Activated B cell treated with CpG ODN at 0.5 μM for 24 hours (primary cell): ENCODE measurements around the gene QTRT2. TPM values are rescaled to one million over a fixed set of nuclear protein-coding genes. Genes with fewer than 3 reads are reported as not detected.

Experiments used
- ATAC-seq: fragments of 200-7000 bp; cut with Tn5 transposase; one replicate; pipeline ENCODE4 v1.10.0; 2021; ENCODE audit warnings: low read depth, mild to moderate bottlenecking, moderate library complexity
- CTCF ChIA-PET: fragments of 350-600 bp; sonication (Branson Sonifier 250); formaldehyde crosslinking; loops from one replicate; lab custom pipeline; 2021; ENCODE audit warnings: antibody characterized with exemption; lab: Charles Lee
- POLR2A ChIA-PET: fragments of 350-600 bp; sonication (Branson Sonifier 250); formaldehyde crosslinking; loops from one replicate; lab custom pipeline; 2021; ENCODE audit warnings: antibody characterized with exemption; lab: Charles Lee
- DNase-seq: peaks from one replicate; pipeline ENCODE4 v3.0.0; 2022
- H3K27ac Mint-ChIP-seq: one replicate; pipeline ENCODE4 v1.8.0; 2020; ENCODE audit warnings: mixed read lengths
- H3K27me3 Mint-ChIP-seq: one replicate; pipeline ENCODE4 v1.8.0; 2021; ENCODE audit warnings: mixed read lengths
- H3K36me3 Mint-ChIP-seq: one replicate; pipeline ENCODE4 v1.8.0; 2021; ENCODE audit warnings: low read depth, mixed read lengths
- H3K4me1 Mint-ChIP-seq: one replicate; pipeline ENCODE4 v1.8.0; 2021; ENCODE audit warnings: mixed read lengths
- H3K4me3 Mint-ChIP-seq: one replicate; pipeline ENCODE4 v1.8.0; 2020; ENCODE audit warnings: mild to moderate bottlenecking, mixed read lengths
- H3K9me3 Mint-ChIP-seq: one replicate; pipeline ENCODE4 v1.8.0; 2020; ENCODE audit warnings: mixed read lengths
- intact Hi-C: fragments of 100-400 bp; cut with micrococcal nuclease; formaldehyde crosslinking; loops from one replicate; pipeline ENCODE4 v1.15.1; 2024
- total RNA-seq: library from RNA; stranded (reverse); gene quantifications from 2 replicates; pipeline ENCODE4 v1.2.3, GENCODE V29; 2022
- TF ChIP-seq, protein P1 (sequence below): fragments of 200-600 bp; IDR thresholded peaks from one replicate; pipeline ENCODE4 v1.8.0; 2022; ENCODE audit warnings: antibody characterized with exemption, mild to moderate bottlenecking

QTRT2 gene
- total RNA-seq, 1 donor from 2014 or later: 75.5 TPM

GRCh38 chr3:114111060-114111770 lies 54.7 kb downstream of the QTRT2 start:
- no peaks in the 10 kb centered on the region for H3K36me3 Mint-ChIP-seq
- TF ChIP-seq, protein P1, sequence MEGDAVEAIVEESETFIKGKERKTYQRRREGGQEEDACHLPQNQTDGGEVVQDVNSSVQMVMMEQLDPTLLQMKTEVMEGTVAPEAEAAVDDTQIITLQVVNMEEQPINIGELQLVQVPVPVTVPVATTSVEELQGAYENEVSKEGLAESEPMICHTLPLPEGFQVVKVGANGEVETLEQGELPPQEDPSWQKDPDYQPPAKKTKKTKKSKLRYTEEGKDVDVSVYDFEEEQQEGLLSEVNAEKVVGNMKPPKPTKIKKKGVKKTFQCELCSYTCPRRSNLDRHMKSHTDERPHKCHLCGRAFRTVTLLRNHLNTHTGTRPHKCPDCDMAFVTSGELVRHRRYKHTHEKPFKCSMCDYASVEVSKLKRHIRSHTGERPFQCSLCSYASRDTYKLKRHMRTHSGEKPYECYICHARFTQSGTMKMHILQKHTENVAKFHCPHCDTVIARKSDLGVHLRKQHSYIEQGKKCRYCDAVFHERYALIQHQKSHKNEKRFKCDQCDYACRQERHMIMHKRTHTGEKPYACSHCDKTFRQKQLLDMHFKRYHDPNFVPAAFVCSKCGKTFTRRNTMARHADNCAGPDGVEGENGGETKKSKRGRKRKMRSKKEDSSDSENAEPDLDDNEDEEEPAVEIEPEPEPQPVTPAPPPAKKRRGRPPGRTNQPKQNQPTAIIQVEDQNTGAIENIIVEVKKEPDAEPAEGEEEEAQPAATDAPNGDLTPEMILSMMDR: no peak
- no peak overlapping the region for H3K27ac Mint-ChIP-seq
- POLR2A ChIA-PET: no interaction called here
- DNase-seq: no peak
- H3K27me3 Mint-ChIP-seq: peaks cover 8% of the 10 kb centered on the region
- intact Hi-C loops: no loop called here
- ATAC-seq: no peak
- H3K9me3 Mint-ChIP-seq: no peaks in the 10 kb centered on the region
- CTCF ChIA-PET: no interaction called here
- H3K4me1 Mint-ChIP-seq: no peaks in the 10 kb centered on the region
- no peak overlapping the region for H3K4me3 Mint-ChIP-seq

DNA sequence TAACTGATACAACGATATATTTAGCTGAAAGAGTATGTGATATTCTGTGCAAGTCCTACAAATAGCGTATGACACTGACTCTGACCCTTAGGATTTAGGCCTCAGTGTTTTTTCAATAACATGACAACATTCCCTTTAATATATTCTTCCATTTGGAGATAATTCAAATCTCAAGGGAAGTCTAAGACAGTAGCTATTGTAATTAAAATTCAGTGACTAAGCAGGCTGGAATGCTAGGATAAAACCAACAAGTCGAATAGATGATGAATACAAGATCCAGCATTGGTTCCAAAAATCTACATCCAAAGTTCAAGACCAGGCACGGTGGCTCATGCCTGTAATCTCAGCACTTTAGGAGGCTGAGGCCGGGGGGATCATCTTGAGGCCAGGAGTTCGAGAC lies 56.2 kb downstream of the QTRT2 start:
- Mint-ChIP-seq H3K4me3 (no peak overlapping the region), H3K36me3 (no peaks in the 10 kb centered on the region), H3K9me3 (no peaks in the 10 kb centered on the region), H3K27ac (no peak overlapping the region), H3K4me1 (no peaks in the 10 kb centered on the region), H3K27me3 (peaks cover 4% of the 10 kb centered on the region)
- CTCF ChIA-PET: no interaction called here
- TF ChIP-seq, protein P1: no peak
- no peak for ATAC-seq
- POLR2A ChIA-PET: no interaction called here
- DNase-seq: no peak
- intact Hi-C loops: no loop called here

DNA sequence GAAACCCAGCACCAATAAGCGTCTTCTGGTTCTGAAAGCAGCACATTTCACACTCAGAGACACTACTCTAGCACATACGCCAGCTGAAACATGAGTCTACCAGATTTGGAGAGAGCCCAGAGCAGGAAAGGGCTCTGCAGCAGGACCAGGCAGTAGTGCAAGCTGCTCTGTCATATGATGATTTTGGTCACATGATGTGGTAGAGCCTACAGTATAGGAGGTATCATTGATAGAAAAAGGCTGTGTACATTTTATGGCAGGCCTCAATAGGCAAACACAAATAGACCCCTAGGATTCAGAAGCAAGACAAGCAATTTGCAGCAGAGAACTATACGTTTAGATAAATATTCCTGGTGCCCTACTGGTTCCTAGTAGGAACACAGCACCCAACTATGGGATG lies 58.2 kb downstream of the QTRT2 start:
- POLR2A ChIA-PET: no interaction called here

DNA sequence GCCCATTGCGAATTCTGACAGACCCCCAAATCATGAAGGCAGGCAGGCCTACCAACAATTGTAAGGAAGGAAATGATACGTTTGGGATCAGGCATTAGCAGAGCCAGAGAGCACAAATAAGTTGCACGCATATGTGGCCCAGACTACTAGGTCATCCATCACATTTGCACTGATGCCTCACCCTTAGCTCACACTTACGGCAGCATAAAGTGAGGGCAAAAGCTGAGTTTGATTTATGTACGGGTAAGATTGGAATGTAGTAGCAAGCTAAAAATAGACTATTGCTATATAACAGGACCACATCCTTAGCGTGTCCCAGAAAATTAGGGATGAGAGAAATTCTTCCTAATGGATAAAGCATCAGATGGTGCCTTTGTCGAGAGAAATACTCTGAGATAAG lies 58.6 kb downstream of the QTRT2 start:
- H3K4me3 Mint-ChIP-seq: no peak overlapping the region

More for the DNA sequence above, 58.2 kb downstream of the QTRT2 start:
- intact Hi-C loops: no loop called here
- no peaks in the 10 kb centered on the region for H3K36me3 Mint-ChIP-seq
- H3K4me3 Mint-ChIP-seq: no peak overlapping the region
- no peaks in the 10 kb centered on the region for H3K9me3 Mint-ChIP-seq
- H3K27me3 Mint-ChIP-seq: no peaks in the 10 kb centered on the region
- CTCF ChIA-PET: no interaction called here
- no peak overlapping the region for H3K27ac Mint-ChIP-seq
- DNase-seq (no peak), ATAC-seq (no peak)
- TF ChIP-seq, protein P1: no peak
- no peaks in the 10 kb centered on the region for H3K4me1 Mint-ChIP-seq

DNA sequence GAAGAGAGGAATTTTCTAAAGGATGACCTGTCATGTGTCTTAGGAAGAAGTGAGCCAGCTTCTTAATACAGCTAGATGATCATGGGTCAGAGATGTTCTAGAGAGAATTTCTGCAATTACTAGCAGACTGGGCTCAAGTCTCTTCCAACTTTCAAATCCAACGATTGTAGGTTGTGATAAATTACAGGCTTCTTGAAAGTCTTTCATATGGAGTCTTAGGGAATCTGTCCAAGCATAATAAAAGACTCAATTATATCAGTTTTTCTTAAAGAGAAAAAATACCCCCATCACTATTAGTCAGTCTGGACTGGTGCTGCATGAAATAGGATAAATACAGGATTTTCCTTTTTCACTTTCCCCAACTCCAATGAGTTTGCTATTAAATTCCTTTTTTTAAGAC lies 63.2 kb downstream of the QTRT2 start:
- ChIA-PET POLR2A (no interaction called here), CTCF (interaction anchor here (0.6 kb wide), 1 partner anchor 396 kb away, joined by 3 read pairs; no protein-coding TSS in a partner anchor)
- no peak overlapping the region for H3K4me3 Mint-ChIP-seq
- TF ChIP-seq, protein P1: no peak
- DNase-seq: no peak
- no peaks in the 10 kb centered on the region for H3K4me1 Mint-ChIP-seq
- ATAC-seq: no peak
- intact Hi-C loops: no loop called here
- H3K36me3 Mint-ChIP-seq: no peaks in the 10 kb centered on the region
- no peaks in the 10 kb centered on the region for H3K9me3 Mint-ChIP-seq
- no peaks in the 10 kb centered on the region for H3K27me3 Mint-ChIP-seq
- H3K27ac Mint-ChIP-seq: no peak overlapping the region

More for the DNA sequence above, 58.6 kb downstream of the QTRT2 start:
- DNase-seq: no peak
- Mint-ChIP-seq H3K27ac (no peak overlapping the region), H3K36me3 (no peaks in the 10 kb centered on the region), H3K4me1 (no peaks in the 10 kb centered on the region), H3K27me3 (no peaks in the 10 kb centered on the region), H3K9me3 (no peaks in the 10 kb centered on the region)
- ChIA-PET CTCF (no interaction called here), POLR2A (no interaction called here)
- intact Hi-C loops: no loop called here
- TF ChIP-seq, protein P1: no peak
- no peak for ATAC-seq
